Activated CD4-positive, alpha-beta memory T cell treated with anti-CD3 and anti-CD28 coated beads for 36 hours (primary cell): ENCODE data around the gene PPP6C. TPM values are rescaled to one million over a fixed set of nuclear protein-coding genes. Genes with fewer than 3 reads are reported as not detected.
A peak's percentile ranks its signal among the peaks of the same experiment; 100 is the strongest.
"Not testable (repeated sequence)": the region's sequence is repeated elsewhere in the genome, so short reads cannot be mapped to it uniquely, and the experiment has no call there.

Experiments used
- CTCF ChIA-PET: fragments of 350-600 bp; sonication (Branson Sonifier 250); formaldehyde crosslinking; loops from one replicate; lab custom pipeline; 2021; ENCODE audit warnings: antibody characterized with exemption, inconsistent platforms; lab: Charles Lee
- POLR2A ChIA-PET: fragments of 350-600 bp; sonication (Branson Sonifier 250); formaldehyde crosslinking; loops from one replicate; lab custom pipeline; 2021; ENCODE audit warnings: antibody characterized with exemption; lab: Charles Lee
- DNase-seq: peaks from one replicate; pipeline ENCODE4 v3.0.0-alpha.2; 2020
- H3K27ac Mint-ChIP-seq: one replicate; pipeline ENCODE4 v1.8.0; 2021; ENCODE audit warnings: mixed read lengths
- H3K27me3 Mint-ChIP-seq: one replicate; pipeline ENCODE4 v1.8.0; 2021; ENCODE audit warnings: mixed read lengths
- H3K36me3 Mint-ChIP-seq: one replicate; pipeline ENCODE4 v1.8.0; 2021; ENCODE audit warnings: mixed read lengths
- H3K4me1 Mint-ChIP-seq: one replicate; pipeline ENCODE4 v1.8.0; 2021; ENCODE audit warnings: low read depth, mixed read lengths
- H3K4me3 Mint-ChIP-seq: one replicate; pipeline ENCODE4 v1.8.0; 2021; ENCODE audit warnings: mild to moderate bottlenecking, mixed read lengths
- H3K9me3 Mint-ChIP-seq: one replicate; pipeline ENCODE4 v1.8.0; 2021; ENCODE audit warnings: mixed read lengths
- intact Hi-C: fragments of 100-400 bp; cut with micrococcal nuclease; formaldehyde crosslinking; loops from one replicate; pipeline ENCODE4 v1.15.1; 2023
- total RNA-seq, 2 experiments: library from RNA; stranded (reverse); gene quantifications; one replicate each; pipeline ENCODE4 v1.2.3, GENCODE V29; 2021

The PPP6C gene
- total RNA-seq, 2 experiments from 2014 or later, result 46.7 to 47.4 TPM

DNA sequence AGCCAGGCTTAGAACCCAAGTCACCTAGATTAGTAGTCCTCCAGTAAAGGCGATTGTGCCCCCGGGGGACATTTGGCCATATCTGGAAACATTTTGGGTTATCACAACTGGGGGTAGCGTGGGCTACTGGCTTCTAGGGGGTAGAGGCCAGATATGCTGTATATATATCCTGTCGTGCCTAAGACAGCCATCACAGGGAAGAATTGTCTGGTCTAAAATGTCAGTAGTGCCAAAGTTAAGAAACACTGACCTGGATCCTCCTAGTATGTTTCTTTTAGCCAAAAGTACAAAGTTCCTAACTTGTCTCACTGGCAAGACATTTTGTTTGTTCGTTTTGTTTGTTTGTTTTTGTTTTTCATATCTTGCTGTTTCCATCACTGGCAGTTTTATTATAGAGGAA lies 24.6 kb upstream of the PPP6C start:
- Mint-ChIP-seq H3K4me3 (no peak overlapping the region), H3K9me3 (no peaks in the 10 kb centered on the region), H3K36me3 (peaks cover 32% of the 10 kb centered on the region), H3K27me3 (no peaks in the 10 kb centered on the region), H3K4me1 (no peaks in the 10 kb centered on the region), H3K27ac (no peak overlapping the region)
- CTCF ChIA-PET, result no interaction called here
- POLR2A ChIA-PET, result no interaction called here
- no peak for DNase-seq
- intact Hi-C loops, result no loop called here

- no peak for DNase-seq
- intact Hi-C loops, result loop anchor here (5.0 kb wide), 1 partner anchor 332 kb away; no protein-coding TSS in a partner anchor
- H3K36me3 Mint-ChIP-seq, result peaks cover 37% of the 10 kb centered on the region
- peaks cover 19% of the 10 kb centered on the region for H3K4me1 Mint-ChIP-seq
- H3K4me3 Mint-ChIP-seq, result no peak overlapping the region
- no peaks in the 10 kb centered on the region for H3K27me3 Mint-ChIP-seq
- H3K9me3 Mint-ChIP-seq, result no peaks in the 10 kb centered on the region
- CTCF ChIA-PET, result interaction anchor here (0.6 kb wide), 1 partner anchor 12 kb away, joined by 3 read pairs; no protein-coding TSS in a partner anchor
- no peak overlapping the region for H3K27ac Mint-ChIP-seq
- POLR2A ChIA-PET, result no interaction called here
Measured at GRCh38 chr9:125204477-125204876, 14.9 kb upstream of the PPP6C start.

- Mint-ChIP-seq H3K27ac (no peak overlapping the region), H3K4me1 (peaks cover 20% of the 10 kb centered on the region)
- no peak for DNase-seq
Measured at GRCh38 chr9:125202846-125203618, 13.4 kb upstream of the PPP6C start.

DNA sequence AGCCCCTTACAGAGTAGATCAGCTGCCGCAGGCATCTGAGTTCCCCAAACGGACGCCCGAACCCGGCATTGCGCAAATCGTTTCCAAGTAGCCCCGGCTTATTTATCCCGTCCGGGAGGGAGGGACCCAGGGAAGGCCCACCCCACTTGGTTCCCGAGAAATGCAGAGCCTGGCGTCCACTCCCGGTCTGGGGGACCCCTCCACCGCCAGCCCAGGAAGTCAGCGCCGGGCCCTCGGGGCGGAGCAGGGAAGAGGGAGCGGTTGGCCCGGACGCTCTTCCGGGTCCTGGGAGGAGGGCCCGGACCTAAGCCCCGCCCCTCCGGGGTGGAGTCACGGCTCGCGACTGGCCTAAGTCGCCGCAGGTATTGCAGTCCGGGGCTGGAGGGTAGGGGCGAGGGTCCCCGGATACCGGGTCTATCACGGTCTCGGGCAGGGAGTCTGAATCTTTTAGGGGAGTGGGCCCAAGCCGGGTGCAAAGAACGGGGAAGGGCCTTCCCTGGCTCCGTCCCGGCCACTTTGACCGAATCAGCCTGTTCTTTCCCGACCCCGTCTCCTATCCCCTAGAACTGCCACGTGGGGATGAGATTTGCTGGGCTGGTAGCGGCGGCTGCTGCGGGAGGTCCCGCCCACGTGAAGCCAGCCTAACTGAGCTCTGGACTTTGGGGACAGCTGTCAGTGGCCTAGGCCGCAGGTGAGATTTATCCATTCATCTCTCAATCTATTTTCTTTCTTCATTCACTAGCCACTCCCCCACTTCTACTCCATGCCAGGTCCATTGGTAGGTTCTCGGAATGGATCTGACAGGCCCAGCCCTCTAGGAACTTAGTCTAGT lies 10.8 kb upstream of the PPP6C start, which contains the start of gene RABEPK:
Gene RABEPK (plus strand): TSS at position 327 of the 832 bp plus-strand sequence. CDS start 2,472 bp downstream, outside the sequence.
- Mint-ChIP-seq H3K36me3 (peaks cover 15% of the 10 kb centered on the region), H3K27me3 (no peaks in the 10 kb centered on the region), H3K4me3 (peak within 1 kb of the TSS; percentile 90), H3K27ac (peak within 1 kb of the TSS; percentile 84), H3K4me1 (peaks cover 34% of the 10 kb centered on the region), H3K9me3 (no peaks in the 10 kb centered on the region)
- CTCF ChIA-PET, result interaction anchor here (1.2 kb wide), 1 partner anchor 10 kb away, joined by 4 read pairs; no protein-coding TSS in a partner anchor
- intact Hi-C loops, result loop anchor here (1.0 to 5.0 kb wide), 4 partner anchors 11 to 328 kb away; partner anchors contain the start of genes GOLGA1, HSPA5 and PPP6C
- DNase-seq, result peak; percentile 94
- POLR2A ChIA-PET, result interaction anchor here (0.7 to 3.2 kb wide), 3 partner anchors 10 to 41 kb away, joined by 3 to 15 read pairs (median 8); partner anchors contain the start of gene HSPA5

More at GRCh38 chr9:125202846-125203618, 13.4 kb upstream of the PPP6C start:
- Mint-ChIP-seq H3K4me3 (no peak overlapping the region), H3K9me3 (no peaks in the 10 kb centered on the region), H3K36me3 (peaks cover 30% of the 10 kb centered on the region), H3K27me3 (no peaks in the 10 kb centered on the region)
- ChIA-PET POLR2A (no interaction called here), CTCF (no interaction called here)
- intact Hi-C loops, result loop anchor here (5.0 kb wide), 1 partner anchor 331 kb away; no protein-coding TSS in a partner anchor

DNA sequence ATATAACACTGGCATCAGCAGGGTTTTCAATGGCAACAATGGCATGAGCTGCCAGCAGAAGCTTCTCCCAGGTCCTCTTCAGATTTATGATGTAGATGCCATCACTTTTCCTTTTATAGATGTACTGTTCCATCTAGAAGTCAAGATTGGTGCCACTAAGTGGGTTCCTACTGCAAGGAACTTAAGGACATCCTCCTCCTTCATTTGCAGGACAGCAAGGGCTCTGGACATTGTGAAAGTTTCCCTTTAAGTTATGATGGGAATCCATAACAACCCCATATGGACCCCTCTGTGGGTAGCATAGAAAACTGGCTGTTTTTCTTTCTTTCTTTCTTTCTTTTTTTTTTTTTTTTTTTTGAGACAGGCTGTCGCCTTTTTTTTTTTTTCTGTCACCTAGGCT lies 6.0 kb upstream of the PPP6C start:
- POLR2A ChIA-PET, result interaction anchor here (1.8 kb wide), 1 partner anchor 46 kb away, joined by 5 read pairs; the partner anchor contains the start of gene HSPA5
- Mint-ChIP-seq H3K27ac (peak overlapping the region; percentile 86), H3K4me1 (peaks cover 56% of the 10 kb centered on the region)
- CTCF ChIA-PET, result interaction anchor here (1.4 kb wide), 1 partner anchor 64 kb away, joined by 6 read pairs; no protein-coding TSS in a partner anchor
- H3K27me3 Mint-ChIP-seq, DNase-seq, H3K4me3 Mint-ChIP-seq, intact Hi-C loops, H3K9me3 Mint-ChIP-seq, H3K36me3 Mint-ChIP-seq: not testable (repeated sequence)

- Mint-ChIP-seq H3K4me3 (peak overlapping the region; percentile 57), H3K27ac (peak overlapping the region; percentile 86), H3K4me1 (peaks cover 54% of the 10 kb centered on the region)
- ChIA-PET CTCF (interaction anchor here (0.6 to 1.4 kb wide), 2 partner anchors 10 to 65 kb away, joined by 3 to 6 read pairs; no protein-coding TSS in a partner anchor), POLR2A (interaction anchor here (1.8 kb wide), 1 partner anchor 47 kb away, joined by 5 read pairs; the partner anchor contains the start of gene HSPA5)
- H3K36me3 Mint-ChIP-seq, H3K9me3 Mint-ChIP-seq, H3K27me3 Mint-ChIP-seq: not testable (repeated sequence)
- peak; percentile 28 for DNase-seq
- intact Hi-C loops, result loop anchor here (5.0 kb wide), 1 partner anchor 422 kb away; the partner anchor contains the start of gene NR6A1
Measured at GRCh38 chr9:125194466-125194865, 4.9 kb upstream of the PPP6C start.

DNA sequence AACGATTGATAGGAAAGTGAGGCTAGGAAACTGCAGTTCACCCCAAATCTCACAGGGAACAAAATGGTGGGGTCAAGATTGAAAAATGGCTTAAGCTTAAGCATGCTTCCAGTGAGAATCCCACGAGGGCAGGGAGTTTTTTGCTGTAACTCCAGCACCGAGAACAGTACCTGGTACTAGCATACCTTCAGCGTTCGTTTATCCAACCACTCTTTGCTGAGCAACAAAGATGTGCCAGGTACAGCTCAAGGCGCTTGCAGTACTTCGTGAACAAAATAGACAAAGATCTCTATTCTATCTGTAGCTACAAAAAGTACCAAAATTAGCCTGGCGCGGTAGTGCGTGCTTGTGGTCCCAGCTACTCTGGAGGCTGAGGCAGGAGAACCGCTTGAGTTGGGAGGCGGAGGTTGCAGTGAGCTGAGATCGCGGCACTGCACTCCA lies 778 bp upstream of the PPP6C start:
- intact Hi-C loops, result loop anchor here (5.0 kb wide), 1 partner anchor 418 kb away; the partner anchor contains the start of gene NR6A1

DNA sequence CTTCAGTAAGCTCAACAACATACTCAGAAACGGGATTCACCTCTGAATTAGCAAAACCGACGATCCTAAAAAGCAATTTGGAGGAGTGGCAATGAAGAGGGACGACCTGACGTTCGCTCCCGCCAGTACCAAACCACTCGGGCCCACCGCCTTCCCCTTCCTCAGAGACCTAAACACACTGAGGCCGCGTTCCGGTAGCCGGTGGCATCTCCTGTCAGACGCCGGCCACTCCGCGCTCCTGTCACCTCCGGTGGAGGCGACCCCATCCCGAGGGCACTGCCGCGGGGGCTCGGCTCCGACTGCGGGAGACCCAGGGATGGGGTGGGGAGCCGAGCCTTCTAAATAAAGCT lies 617 bp downstream of the PPP6C start:
- intact Hi-C loops, result loop anchor here (1.0 to 5.0 kb wide), 5 partner anchors 11 to 317 kb away; partner anchors contain the start of genes HSPA5, RABEPK and SCAI
- Mint-ChIP-seq H3K36me3 (no peaks in the 10 kb centered on the region), H3K4me1 (peaks cover 50% of the 10 kb centered on the region), H3K4me3 (peak overlapping the region; percentile 97), H3K9me3 (no peaks in the 10 kb centered on the region), H3K27me3 (no peaks in the 10 kb centered on the region), H3K27ac (peak overlapping the region; percentile 95)
- DNase-seq, result peak; percentile 51
- POLR2A ChIA-PET, result interaction anchor here (1.5 kb wide), 1 partner anchor 52 kb away, joined by 4 read pairs; the partner anchor contains the start of gene HSPA5
- CTCF ChIA-PET, result no interaction called here

More for the DNA sequence above, 778 bp upstream of the PPP6C start:
- peak; percentile 48 for DNase-seq
- peak overlapping the region; percentile 95 for H3K27ac Mint-ChIP-seq
- H3K9me3 Mint-ChIP-seq, result no peaks in the 10 kb centered on the region
- POLR2A ChIA-PET, result interaction anchor here (1.3 to 1.4 kb wide), 2 partner anchors 9 to 51 kb away, joined by 8 to 15 read pairs; partner anchors contain the start of genes HSPA5 and RABEPK
- H3K4me1 Mint-ChIP-seq, result peaks cover 58% of the 10 kb centered on the region
- CTCF ChIA-PET, result interaction anchor here (0.8 to 1.4 kb wide), 4 partner anchors 9 to 71 kb away, joined by 3 to 4 read pairs (median 4); partner anchors contain the start of genes GAPVD1 and HSPA5
- no peaks in the 10 kb centered on the region for H3K36me3 Mint-ChIP-seq
- H3K27me3 Mint-ChIP-seq, result no peaks in the 10 kb centered on the region
- peak overlapping the region; percentile 97 for H3K4me3 Mint-ChIP-seq

GRCh38 chr9:125183561-125183960 lies 6.0 kb downstream of the PPP6C start:
- H3K4me1 Mint-ChIP-seq, result peaks cover 62% of the 10 kb centered on the region
- no peaks in the 10 kb centered on the region for H3K27me3 Mint-ChIP-seq
- H3K36me3 Mint-ChIP-seq, result peaks cover 17% of the 10 kb centered on the region
- no peak overlapping the region for H3K27ac Mint-ChIP-seq
- no peak overlapping the region for H3K4me3 Mint-ChIP-seq
- intact Hi-C loops, result no loop called here
- POLR2A ChIA-PET, result no interaction called here
- peaks cover 5% of the 10 kb centered on the region for H3K9me3 Mint-ChIP-seq
- CTCF ChIA-PET, result no interaction called here
- DNase-seq, result no peak

- Mint-ChIP-seq H3K4me1 (peaks cover 62% of the 10 kb centered on the region), H3K9me3 (peaks cover 5% of the 10 kb centered on the region), H3K27me3 (no peaks in the 10 kb centered on the region), H3K4me3 (no peak overlapping the region), H3K36me3 (peaks cover 18% of the 10 kb centered on the region), H3K27ac (no peak overlapping the region)
- ChIA-PET CTCF (interaction anchor here (0.6 kb wide), 1 partner anchor 232 kb away, joined by 3 read pairs; no protein-coding TSS in a partner anchor), POLR2A (no interaction called here)
- intact Hi-C loops, result no loop called here
- no peak for DNase-seq
Measured at GRCh38 chr9:125183054-125183453, 6.5 kb downstream of the PPP6C start.

- intact Hi-C loops, H3K4me3 Mint-ChIP-seq, H3K27me3 Mint-ChIP-seq, CTCF ChIA-PET, DNase-seq, H3K9me3 Mint-ChIP-seq, H3K27ac Mint-ChIP-seq, POLR2A ChIA-PET: not testable (repeated sequence)
- peaks cover 57% of the 10 kb centered on the region for H3K4me1 Mint-ChIP-seq
- H3K36me3 Mint-ChIP-seq, result peaks cover 20% of the 10 kb centered on the region
Measured at GRCh38 chr9:125181756-125182155, 7.8 kb downstream of the PPP6C start.
